CD4-positive, CD25-positive, alpha-beta regulatory T cell (primary cell): ENCODE results near the gene WRNIP1. TPM values are rescaled to one million over a fixed set of nuclear protein-coding genes. Genes with fewer than 3 reads are reported as not detected.

Experiments used
- ATAC-seq, 2 donors: fragments of 150-1000 bp; cut with Tn5 transposase; one replicate each; pipeline ENCODE4 v1.10.0; 2021; ENCODE audit warnings: low read depth in 2 of 2, moderate number of reproducible peaks in 2 of 2, moderate library complexity in 1 of 2
- DNase-seq, 3 donors: peaks; one replicate each; pipeline versions ENCODE4 v3.0.0 to v3.0.0-alpha.2; 2012 to 2022; ENCODE audit warnings: mixed read lengths in 1 of 3
- H3K27ac ChIP-seq: one replicate; pipeline ENCODE4 v1.7.0; 2013; ENCODE audit warnings: mild to moderate bottlenecking, low read length; ENCODE audit not compliant: insufficient read depth, poor library complexity, severe bottlenecking
- H3K27me3 ChIP-seq: one replicate; pipeline ENCODE4 v1.7.0; 2013; ENCODE audit warnings: low read length; ENCODE audit not compliant: control insufficient read depth, insufficient read depth
- H3K36me3 ChIP-seq: one replicate; pipeline ENCODE4 v1.7.0; 2013; ENCODE audit warnings: mild to moderate bottlenecking, low read length, moderate library complexity; ENCODE audit not compliant: control insufficient read depth, insufficient read depth
- H3K4me1 ChIP-seq: 2 replicates; pipeline ENCODE4 v1.7.0; 2013; ENCODE audit warnings: mild to moderate bottlenecking, low read length; ENCODE audit not compliant: insufficient read depth, control insufficient read depth, poor library complexity, severe bottlenecking
- H3K4me3 ChIP-seq: one replicate; pipeline ENCODE4 v1.7.0; 2013; ENCODE audit warnings: low read depth, mild to moderate bottlenecking, low read length, moderate library complexity
- H3K9me3 ChIP-seq, 2 experiments: 1 replicate in 1 of 2; 2 replicates in 1 of 2; pipeline ENCODE4 v1.7.0; 2013; ENCODE audit warnings: low read length in 2 of 2, mild to moderate bottlenecking in 1 of 2, moderate library complexity in 1 of 2; ENCODE audit not compliant: control insufficient read depth in 2 of 2
- H3K27ac Mint-ChIP-seq, 3 donors: one replicate each; pipeline ENCODE4 v1.8.0; 2020 to 2022; ENCODE audit warnings: mild to moderate bottlenecking in 3 of 3, mixed read lengths in 3 of 3, moderate library complexity in 2 of 3
- H3K27me3 Mint-ChIP-seq: one replicate; pipeline ENCODE4 v1.8.0; 2022; ENCODE audit warnings: mild to moderate bottlenecking, mixed read lengths
- H3K36me3 Mint-ChIP-seq: one replicate; pipeline ENCODE4 v1.8.0; 2020; ENCODE audit warnings: mixed read lengths
- H3K4me1 Mint-ChIP-seq, 4 donors: one replicate each; pipeline ENCODE4 v1.8.0; 2020 to 2022; ENCODE audit warnings: mixed read lengths in 4 of 4, mild to moderate bottlenecking in 1 of 4
- H3K4me3 Mint-ChIP-seq, 4 donors: one replicate each; pipeline ENCODE4 v1.8.0; 2020 to 2022; ENCODE audit warnings: mild to moderate bottlenecking in 4 of 4, mixed read lengths in 4 of 4, moderate library complexity in 3 of 4
- H3K9me3 Mint-ChIP-seq, 7 donors: one replicate each; pipeline ENCODE4 v1.8.0; 2020 to 2022; ENCODE audit warnings: mixed read lengths in 7 of 7, mild to moderate bottlenecking in 3 of 7, moderate library complexity in 2 of 7
- polyA plus RNA-seq, 4 donors: library from polyadenylated mRNA; unstranded; fragments of 300-500 nt; fragmentation: Illumina TruSeq; gene quantifications; one replicate each; pipeline ENCODE4 v1.2.3, GENCODE V29; 2021
- total RNA-seq: library from RNA; stranded (reverse); gene quantifications from one replicate; pipeline ENCODE4 v1.2.3, GENCODE V29; 2022

WRNIP1 gene
- total and polyA plus RNA-seq, 5 donors from 2014 or later, result 29.6 to 36.7 (median 31.5) TPM

DNA sequence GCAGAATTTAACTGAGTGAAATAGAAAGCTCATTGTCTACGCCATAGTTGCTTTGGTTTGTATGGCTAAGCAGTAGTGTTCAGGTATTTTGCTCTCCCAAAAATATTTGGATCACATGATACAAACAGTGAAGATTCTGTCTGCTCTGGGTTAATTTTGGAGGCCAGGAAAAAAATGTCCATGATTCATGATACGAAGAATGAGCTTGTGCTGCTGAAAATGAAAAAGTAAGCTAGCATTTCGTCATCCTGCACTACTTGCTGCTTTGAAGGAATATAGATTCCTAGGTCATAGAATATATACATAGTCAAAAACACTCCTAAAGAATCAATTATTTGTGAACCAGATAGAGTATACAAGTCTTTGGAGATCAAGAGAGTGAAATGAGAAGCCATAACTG is 8.3 kb downstream of the WRNIP1 start:
- Mint-ChIP-seq H3K36me3 (peaks cover 33% of the 10 kb centered on the region), H3K27me3 (no peaks in the 10 kb centered on the region), H3K9me3 (no peaks in the 10 kb centered on the region), H3K27ac (peak overlapping the region in 1 of 3 donors; percentile 50), H3K4me3 (no peak overlapping the region), H3K4me1 (peaks cover 13 to 79% (median 55%) of the 10 kb centered on the region in 4 donors)
- Histone ChIP-seq H3K4me3 (no peak overlapping the region), H3K4me1 (peaks cover 23% of the 10 kb centered on the region), H3K27me3 (no peaks in the 10 kb centered on the region), H3K27ac (no peak overlapping the region), H3K36me3 (peaks cover 55% of the 10 kb centered on the region), H3K9me3 (no peaks in the 10 kb centered on the region)
- no peak for ATAC-seq
- DNase-seq, result no peak

DNA sequence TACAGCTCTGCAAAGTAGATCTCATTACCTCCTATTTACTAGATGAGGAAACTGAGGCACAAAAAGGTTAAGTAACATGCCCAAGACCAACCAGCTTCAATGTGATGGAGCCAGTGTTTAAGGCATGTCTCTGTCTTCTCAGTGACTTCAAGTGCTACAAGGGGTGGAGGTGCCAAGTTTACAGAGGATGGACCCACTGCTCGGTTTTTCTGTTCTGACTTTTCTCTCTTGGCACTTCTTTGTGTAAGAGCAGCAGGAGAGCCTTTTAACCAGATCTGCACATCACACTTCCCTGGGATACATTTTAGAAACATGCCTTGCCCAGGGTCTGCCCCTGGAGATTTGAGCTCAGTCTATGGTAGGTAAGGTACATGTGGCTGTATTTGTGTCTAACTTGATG is 9.8 kb downstream of the WRNIP1 start:
- H3K36me3 ChIP-seq, result peaks cover 65% of the 10 kb centered on the region
- H3K36me3 Mint-ChIP-seq, result peaks cover 44% of the 10 kb centered on the region
- no peak overlapping the region for H3K4me3 ChIP-seq
- no peaks in the 10 kb centered on the region for H3K9me3 ChIP-seq
- ATAC-seq (no peak), DNase-seq (no peak)
- no peaks in the 10 kb centered on the region for H3K9me3 Mint-ChIP-seq
- no peak overlapping the region for H3K27ac ChIP-seq
- H3K27me3 ChIP-seq, result no peaks in the 10 kb centered on the region
- peaks cover 6 to 74% (median 48%) of the 10 kb centered on the region in 4 donors for H3K4me1 Mint-ChIP-seq
- no peaks in the 10 kb centered on the region for H3K27me3 Mint-ChIP-seq
- peaks cover 11% of the 10 kb centered on the region for H3K4me1 ChIP-seq
- H3K4me3 Mint-ChIP-seq, result no peak overlapping the region
- H3K27ac Mint-ChIP-seq, result peak overlapping the region in 1 of 3 donors; percentile 80

DNA sequence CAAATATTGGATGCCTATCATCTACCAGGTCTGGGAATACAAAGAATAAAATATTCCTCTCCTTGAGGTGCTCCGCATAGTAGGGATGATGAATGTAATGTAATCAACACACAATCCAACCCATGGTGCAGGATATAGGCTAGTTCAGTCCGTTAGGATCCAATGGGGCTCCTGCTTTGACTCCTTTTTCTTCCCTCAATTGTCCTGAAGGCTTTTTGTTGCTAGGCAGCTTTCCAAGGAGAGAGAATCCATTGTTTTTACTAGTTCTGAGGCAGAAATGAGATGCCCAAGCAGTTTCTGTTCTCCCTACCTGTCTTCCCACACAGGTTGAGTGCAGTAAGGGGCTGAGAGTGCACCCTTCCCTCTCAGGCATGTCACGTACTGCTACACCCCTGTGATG is 12.1 kb downstream of the WRNIP1 start:
- peak overlapping the region in 2 of 3 donors; percentile 0 to 80 for H3K27ac Mint-ChIP-seq
- DNase-seq, result no peak
- H3K36me3 Mint-ChIP-seq, result peaks cover 55% of the 10 kb centered on the region

DNA sequence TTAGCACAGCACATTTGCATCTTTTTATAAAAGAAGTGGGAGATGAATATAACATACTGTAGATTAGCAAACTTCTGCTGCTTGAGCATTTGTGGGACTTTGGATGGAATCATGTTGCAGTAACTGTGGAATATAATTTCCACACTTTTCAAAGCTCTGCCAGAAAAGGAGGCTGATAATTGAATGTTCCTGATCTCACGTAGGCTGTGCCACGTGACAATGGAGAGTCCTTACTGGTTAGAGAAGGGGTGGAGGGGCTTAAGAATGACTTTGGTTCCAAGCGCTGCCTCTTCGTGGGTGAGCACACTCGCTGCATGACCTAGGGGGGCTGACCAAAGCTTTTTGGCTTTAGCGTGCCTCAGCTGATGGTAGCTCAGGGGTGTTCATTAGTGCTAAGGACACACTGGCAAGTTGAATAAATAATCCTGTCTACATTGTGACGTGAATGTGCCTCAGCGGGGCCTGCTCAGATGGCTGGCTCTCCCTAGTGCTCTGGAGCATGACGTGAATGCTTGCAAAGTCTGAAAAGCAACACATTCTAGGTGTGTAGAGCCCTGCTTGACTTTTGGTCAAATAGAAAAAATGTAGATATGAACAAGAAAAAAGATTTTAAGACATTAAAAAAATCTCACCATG is 15.0 kb downstream of the WRNIP1 start:
- peak overlapping the region in 1 of 3 donors; percentile 25 for H3K27ac Mint-ChIP-seq
- ATAC-seq, result no peak
- no peak for DNase-seq

More for the DNA sequence above, 12.1 kb downstream of the WRNIP1 start:
- Histone ChIP-seq H3K27ac (no peak overlapping the region), H3K4me3 (no peak overlapping the region), H3K9me3 (no peaks in the 10 kb centered on the region), H3K36me3 (peaks cover 67% of the 10 kb centered on the region), H3K27me3 (no peaks in the 10 kb centered on the region), H3K4me1 (peaks cover 11% of the 10 kb centered on the region)
- no peak for ATAC-seq
- peaks cover 0 to 57% (median 37%) of the 10 kb centered on the region in 4 donors for H3K4me1 Mint-ChIP-seq
- no peaks in the 10 kb centered on the region for H3K9me3 Mint-ChIP-seq
- H3K4me3 Mint-ChIP-seq, result no peak overlapping the region
- no peaks in the 10 kb centered on the region for H3K27me3 Mint-ChIP-seq

DNA sequence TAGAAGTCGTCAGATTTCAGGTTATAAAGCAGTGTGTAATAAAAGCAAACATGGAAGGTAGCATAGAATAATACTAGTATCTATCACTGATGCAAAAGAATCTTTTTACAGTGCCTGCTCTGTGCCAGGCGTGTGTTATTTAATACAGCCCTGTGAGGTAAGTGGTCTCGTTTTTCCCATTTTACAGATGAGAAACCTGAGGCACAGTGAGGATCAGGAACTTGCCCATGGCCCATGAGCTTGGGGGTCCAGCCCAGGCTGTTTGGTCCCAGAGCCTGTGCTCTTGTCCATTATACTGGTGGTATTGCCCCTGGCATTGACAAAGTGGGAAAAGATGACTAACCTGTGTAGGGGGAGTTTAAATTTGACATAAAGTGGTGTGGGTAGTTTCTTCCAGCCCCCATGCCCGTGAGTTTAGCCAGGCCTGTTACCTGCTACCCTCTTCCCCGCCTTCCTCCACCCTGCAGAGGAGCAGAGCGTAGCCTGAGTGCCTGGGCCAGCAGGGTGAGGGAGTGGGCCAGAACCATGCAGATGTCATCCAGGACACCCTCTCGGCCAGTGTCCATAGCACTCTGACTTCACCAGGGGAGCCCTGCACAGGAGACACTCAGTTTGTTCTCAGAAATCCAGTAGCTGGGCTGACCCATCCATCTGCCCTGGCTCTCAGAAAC is 16.6 kb downstream of the WRNIP1 start:
- no peak overlapping the region for H3K4me3 ChIP-seq
- Mint-ChIP-seq H3K9me3 (no peaks in the 10 kb centered on the region), H3K4me3 (no peak overlapping the region), H3K27me3 (no peaks in the 10 kb centered on the region), H3K36me3 (peaks cover 51% of the 10 kb centered on the region), H3K27ac (no peak overlapping the region), H3K4me1 (peaks cover 5 to 39% (median 22%) of the 10 kb centered on the region in 4 donors)
- H3K27me3 ChIP-seq, result no peaks in the 10 kb centered on the region
- ATAC-seq (no peak), DNase-seq (no peak)
- no peak overlapping the region for H3K27ac ChIP-seq
- H3K36me3 ChIP-seq, result peaks cover 63% of the 10 kb centered on the region
- no peaks in the 10 kb centered on the region for H3K4me1 ChIP-seq
- H3K9me3 ChIP-seq, result no peaks in the 10 kb centered on the region

More for the DNA sequence above, 15.0 kb downstream of the WRNIP1 start:
- H3K27ac ChIP-seq, result no peak overlapping the region
- Mint-ChIP-seq H3K4me1 (peaks cover 5 to 48% (median 27%) of the 10 kb centered on the region in 4 donors), H3K4me3 (no peak overlapping the region), H3K27me3 (no peaks in the 10 kb centered on the region), H3K36me3 (peaks cover 50% of the 10 kb centered on the region), H3K9me3 (no peaks in the 10 kb centered on the region)
- H3K36me3 ChIP-seq, result peaks cover 70% of the 10 kb centered on the region
- H3K27me3 ChIP-seq, result no peaks in the 10 kb centered on the region
- no peaks in the 10 kb centered on the region for H3K9me3 ChIP-seq
- H3K4me3 ChIP-seq, result no peak overlapping the region
- H3K4me1 ChIP-seq, result peaks cover 2% of the 10 kb centered on the region

DNA sequence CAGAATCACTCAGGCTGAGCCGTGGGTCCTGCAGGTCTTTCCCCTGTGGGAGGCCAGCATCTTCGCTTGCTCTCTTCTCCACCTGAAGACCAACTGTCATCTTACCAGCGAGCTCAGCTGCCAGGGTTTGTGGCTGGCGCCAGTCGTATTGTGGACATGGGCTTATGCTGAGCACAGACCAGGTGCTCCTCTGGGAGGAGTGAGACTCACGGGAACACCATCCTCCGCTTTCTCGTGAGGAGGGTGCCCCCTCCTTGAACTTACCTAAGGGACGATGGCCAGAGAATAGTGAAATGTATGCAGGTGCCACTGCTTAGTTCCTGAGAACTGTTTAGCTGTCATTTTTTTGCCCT is 17.1 kb downstream of the WRNIP1 start:
- Histone ChIP-seq H3K4me3 (no peak overlapping the region), H3K36me3 (peaks cover 66% of the 10 kb centered on the region), H3K27me3 (no peaks in the 10 kb centered on the region), H3K27ac (no peak overlapping the region), H3K9me3 (no peaks in the 10 kb centered on the region), H3K4me1 (no peaks in the 10 kb centered on the region)
- H3K27me3 Mint-ChIP-seq, result no peaks in the 10 kb centered on the region
- no peaks in the 10 kb centered on the region for H3K9me3 Mint-ChIP-seq
- H3K4me3 Mint-ChIP-seq, result no peak overlapping the region
- DNase-seq, result no peak
- H3K36me3 Mint-ChIP-seq, result peaks cover 55% of the 10 kb centered on the region
- ATAC-seq, result no peak
- peaks cover 5 to 36% (median 21%) of the 10 kb centered on the region in 4 donors for H3K4me1 Mint-ChIP-seq
- H3K27ac Mint-ChIP-seq, result no peak overlapping the region

DNA sequence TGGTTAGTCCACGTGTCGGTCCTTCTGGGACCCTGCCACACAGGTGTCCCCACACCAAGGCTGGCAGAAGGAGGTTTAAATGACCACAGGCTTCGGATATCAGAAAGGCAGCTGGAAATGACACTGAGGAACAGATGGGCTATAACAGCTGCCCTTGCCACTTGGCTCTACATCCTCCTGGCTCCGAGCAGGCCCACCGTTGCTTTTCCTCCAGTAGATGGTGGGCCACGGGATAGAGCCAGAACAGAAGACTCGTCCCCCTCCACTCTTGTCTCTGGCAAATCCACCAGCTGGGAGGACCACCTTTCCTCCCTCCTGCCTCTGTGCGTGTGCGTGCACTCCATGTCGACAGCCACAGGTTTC is 17.6 kb downstream of the WRNIP1 start:
- H3K27ac Mint-ChIP-seq, result peak overlapping the region in 1 of 3 donors; percentile 18

More for the DNA sequence above, 17.6 kb downstream of the WRNIP1 start:
- Histone ChIP-seq H3K4me1 (no peaks in the 10 kb centered on the region), H3K27me3 (no peaks in the 10 kb centered on the region), H3K4me3 (no peak overlapping the region), H3K36me3 (peaks cover 66% of the 10 kb centered on the region), H3K27ac (no peak overlapping the region), H3K9me3 (no peaks in the 10 kb centered on the region)
- Mint-ChIP-seq H3K9me3 (no peaks in the 10 kb centered on the region), H3K27me3 (no peaks in the 10 kb centered on the region), H3K4me1 (peaks cover 5 to 32% (median 19%) of the 10 kb centered on the region in 4 donors), H3K36me3 (peaks cover 56% of the 10 kb centered on the region), H3K4me3 (no peak overlapping the region)
- ATAC-seq (no peak), DNase-seq (no peak)
